C4-2B (cell line): ENCODE data around the gene KRTAP20-3.

Source experiments
- H3K27ac ChIP-seq: fragments of 450-650 bp; 2 replicates; pipeline ENCODE4 v1.5.1; 2017
- CTCF ChIP-seq: fragments of 450-650 bp; conservative IDR thresholded peaks from 2 replicates; pipeline ENCODE4 v1.5.1; 2017; ENCODE audit warnings: mild to moderate bottlenecking
- ZFX ChIP-seq: fragments of 450-650 bp; IDR thresholded peaks from 2 replicates; pipeline ENCODE4 v1.6.1; 2017

KRTAP20-3 gene

GRCh38 chr21:30634906-30635305 is 7.8 kb upstream of the KRTAP20-3 start, which contains the start of gene KRTAP20-2:
TSS of gene KRTAP20-2 (plus strand) at chr21:30635206. CDS start at chr21:30635264, 58 bp downstream.
- TF ChIP-seq CTCF (no peak), ZFX (no peak)

GRCh38 chr21:30638686-30639085 is 4.0 kb upstream of the KRTAP20-3 start:
- TF ChIP-seq ZFX: no peak
- TF ChIP-seq CTCF: no peak
- no peak overlapping the region for H3K27ac ChIP-seq

More at GRCh38 chr21:30634906-30635305, 7.8 kb upstream of the KRTAP20-3 start, which contains the start of gene KRTAP20-2:
- H3K27ac ChIP-seq: no peak within 1 kb of the TSS

GRCh38 chr21:30646904-30647414 is 4.3 kb downstream of the KRTAP20-3 start:
- H3K27ac ChIP-seq: no peak overlapping the region
- TF ChIP-seq CTCF (no peak), ZFX (no peak)

- TF ChIP-seq CTCF (no peak), ZFX (no peak)
Observed at GRCh38 chr21:30652891-30653290, 10.2 kb downstream of the KRTAP20-3 start.

GRCh38 chr21:30668776-30669175 is 26.1 kb downstream of the KRTAP20-3 start:
- no peak overlapping the region for H3K27ac ChIP-seq
- TF ChIP-seq CTCF: no peak
- no peak for TF ChIP-seq ZFX

More at GRCh38 chr21:30652891-30653290, 10.2 kb downstream of the KRTAP20-3 start:
- H3K27ac ChIP-seq: no peak overlapping the region

GRCh38 chr21:30672985-30673650 is 30.5 kb downstream of the KRTAP20-3 start:
- no peak overlapping the region for H3K27ac ChIP-seq
- TF ChIP-seq ZFX: no peak
- no peak for TF ChIP-seq CTCF

- TF ChIP-seq ZFX (no peak), CTCF (no peak)
- no peak overlapping the region for H3K27ac ChIP-seq
Observed at GRCh38 chr21:30674312-30674711, 31.6 kb downstream of the KRTAP20-3 start.
